HPDE6-E6E7 (cell line): ENCODE data around the gene DDX39A.

Experiments used
- DNase-seq: peaks from one replicate; pipeline ENCODE4 v3.0.0; 2011; ENCODE audit warnings: missing footprints; ENCODE audit errors: extremely low spot score

The DDX39A gene

GRCh38 chr19:14363183-14364097 lies 55.7 kb downstream of the DDX39A start:
- no peak for DNase-seq

DNA sequence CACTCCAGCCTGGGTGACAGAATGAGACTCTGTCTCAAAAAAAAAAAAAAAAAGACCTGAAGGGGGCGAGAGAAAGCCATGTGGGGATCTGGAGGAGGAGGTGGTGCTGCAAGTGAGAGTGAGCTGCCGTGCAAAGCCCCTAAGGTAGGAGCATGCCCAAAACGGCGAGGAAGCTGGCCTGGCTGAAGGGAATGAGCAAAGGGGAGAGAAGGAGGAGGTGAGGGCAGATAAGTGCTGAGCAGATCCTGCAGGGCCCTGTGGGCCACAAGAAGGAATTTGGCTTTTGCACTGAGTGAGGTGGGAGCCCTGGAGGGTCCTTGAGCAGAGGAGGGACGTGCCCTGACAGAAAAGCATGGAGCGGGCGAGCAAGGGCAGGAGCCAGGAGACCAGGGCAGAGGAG lies 57.3 kb downstream of the DDX39A start:
- no peak for DNase-seq
